ENCODE data around the gene MBOAT2. TPM values are rescaled to one million over a fixed set of nuclear protein-coding genes. Genes with fewer than 3 reads are reported as not detected.

The MBOAT2 gene
- total and polyA plus RNA-seq, 2 of the 13 experiments (the other 11 are each of a cell fraction or from before 2014, with no cell fraction given) = 0.11 to 0.36 TPM

GRCh38 chr2:9010866-9011265, 7.4 kb upstream of the MBOAT2 start:
- FAIRE-seq = no peak
- Histone ChIP-seq H2AFZ (ENCODE audit: low read length) (no peak overlapping the region), H3K4me2 (ENCODE audit: low read depth, low read length) (no peak overlapping the region), H3K9ac (ENCODE audit: insufficient read depth, low read depth, low read length) (no peak overlapping the region), H4K20me1 (ENCODE audit: insufficient read depth, low read length) (no peaks in the 10 kb centered on the region), H3K27me3 (ENCODE audit: control insufficient read depth in 1 of 2, insufficient read depth in 2 of 2, low read length in 2 of 2) (0 out of 5 replicates have a peak, but pooled peaks cover 0 to 6% of the 10 kb centered on the region in 2 experiments), H3K79me2 (ENCODE audit: insufficient read depth, low read length) (no peaks in the 10 kb centered on the region), H3K36me3 (replicated peaks in 1 of 2; ENCODE audit: control insufficient read depth in 1 of 2, insufficient read depth in 2 of 2, low read length in 2 of 2) (no peaks in the 10 kb centered on the region), H3K4me3 (replicated peaks in 1 of 3; ENCODE audit: insufficient read depth in 1 of 3, low read depth in 2 of 3, low read length in 3 of 3) (no peak overlapping the region), H3K9me3 (ENCODE audit: low read length) (no peaks in the 10 kb centered on the region), H3K4me1 (ENCODE audit: insufficient read depth, low read length) (no peaks in the 10 kb centered on the region), H3K27ac (ENCODE audit: extremely low read length, insufficient read depth, low read length) (no peak overlapping the region)
- DNase-seq (ENCODE audit: low spot score) = no peak
- ChIA-PET POLR2A (no interaction called here), CTCF (ENCODE audit: low intra/inter-chr PET ratio, low total read pairs) (no interaction called here)
- BruUV-seq (replicated peaks) = no TSS peak
- intact Hi-C loops (cut with micrococcal nuclease; ENCODE audit: unreplicated experiment) = no loop called here
- no peak for ATAC-seq
- 3% methylated on average over 1 of the region's 1 CpG for WGBS (ENCODE audit: low lambda C conversion rate)
- in situ Hi-C loops (cut with HindIII; ENCODE audit: extremely low pct_ligation_motif_present, low pct_unique_long_range_greater_than_20kb) = no loop called here
- TF ChIP-seq ZBTB4 (CRISPR knock-in tag; IDR thresholded peaks at IDR 0.05; ENCODE audit: borderline replicate concordance) = no peak
- TF ChIP-seq ZNF3 (CRISPR knock-in tag; IDR thresholded peaks at IDR 0.05) = no peak
- TF ChIP-seq CBX2 (IDR thresholded peaks at IDR 0.05; ENCODE audit: low read depth, low read length) = no peak
- TF ChIP-seq CBX2 (CRISPR knock-in tag; IDR thresholded peaks at IDR 0.05; ENCODE audit: low read depth) = no peak
- no peak for TF ChIP-seq KLF6 (CRISPR knock-in tag; IDR thresholded peaks at IDR 0.05)
- no peak for TF ChIP-seq ZNF530 (CRISPR knock-in tag; IDR thresholded peaks at IDR 0.05; ENCODE audit: low read depth)

Measured in HepG2 (cell line).